ENCODE results near the gene RAPGEF6.
A peak's percentile ranks its signal among the peaks of the same experiment; 100 is the strongest.
"Not testable (repeated sequence)": the region's sequence is repeated elsewhere in the genome, so short reads cannot be mapped to it uniquely, and the experiment has no call there.

RAPGEF6 gene, protein sequence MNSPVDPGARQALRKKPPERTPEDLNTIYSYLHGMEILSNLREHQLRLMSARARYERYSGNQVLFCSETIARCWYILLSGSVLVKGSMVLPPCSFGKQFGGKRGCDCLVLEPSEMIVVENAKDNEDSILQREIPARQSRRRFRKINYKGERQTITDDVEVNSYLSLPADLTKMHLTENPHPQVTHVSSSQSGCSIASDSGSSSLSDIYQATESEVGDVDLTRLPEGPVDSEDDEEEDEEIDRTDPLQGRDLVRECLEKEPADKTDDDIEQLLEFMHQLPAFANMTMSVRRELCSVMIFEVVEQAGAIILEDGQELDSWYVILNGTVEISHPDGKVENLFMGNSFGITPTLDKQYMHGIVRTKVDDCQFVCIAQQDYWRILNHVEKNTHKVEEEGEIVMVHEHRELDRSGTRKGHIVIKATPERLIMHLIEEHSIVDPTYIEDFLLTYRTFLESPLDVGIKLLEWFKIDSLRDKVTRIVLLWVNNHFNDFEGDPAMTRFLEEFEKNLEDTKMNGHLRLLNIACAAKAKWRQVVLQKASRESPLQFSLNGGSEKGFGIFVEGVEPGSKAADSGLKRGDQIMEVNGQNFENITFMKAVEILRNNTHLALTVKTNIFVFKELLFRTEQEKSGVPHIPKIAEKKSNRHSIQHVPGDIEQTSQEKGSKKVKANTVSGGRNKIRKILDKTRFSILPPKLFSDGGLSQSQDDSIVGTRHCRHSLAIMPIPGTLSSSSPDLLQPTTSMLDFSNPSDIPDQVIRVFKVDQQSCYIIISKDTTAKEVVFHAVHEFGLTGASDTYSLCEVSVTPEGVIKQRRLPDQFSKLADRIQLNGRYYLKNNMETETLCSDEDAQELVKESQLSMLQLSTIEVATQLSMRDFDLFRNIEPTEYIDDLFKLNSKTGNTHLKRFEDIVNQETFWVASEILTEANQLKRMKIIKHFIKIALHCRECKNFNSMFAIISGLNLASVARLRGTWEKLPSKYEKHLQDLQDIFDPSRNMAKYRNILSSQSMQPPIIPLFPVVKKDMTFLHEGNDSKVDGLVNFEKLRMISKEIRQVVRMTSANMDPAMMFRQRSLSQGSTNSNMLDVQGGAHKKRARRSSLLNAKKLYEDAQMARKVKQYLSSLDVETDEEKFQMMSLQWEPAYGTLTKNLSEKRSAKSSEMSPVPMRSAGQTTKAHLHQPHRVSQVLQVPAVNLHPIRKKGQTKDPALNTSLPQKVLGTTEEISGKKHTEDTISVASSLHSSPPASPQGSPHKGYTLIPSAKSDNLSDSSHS (N-terminal part only)

DNA sequence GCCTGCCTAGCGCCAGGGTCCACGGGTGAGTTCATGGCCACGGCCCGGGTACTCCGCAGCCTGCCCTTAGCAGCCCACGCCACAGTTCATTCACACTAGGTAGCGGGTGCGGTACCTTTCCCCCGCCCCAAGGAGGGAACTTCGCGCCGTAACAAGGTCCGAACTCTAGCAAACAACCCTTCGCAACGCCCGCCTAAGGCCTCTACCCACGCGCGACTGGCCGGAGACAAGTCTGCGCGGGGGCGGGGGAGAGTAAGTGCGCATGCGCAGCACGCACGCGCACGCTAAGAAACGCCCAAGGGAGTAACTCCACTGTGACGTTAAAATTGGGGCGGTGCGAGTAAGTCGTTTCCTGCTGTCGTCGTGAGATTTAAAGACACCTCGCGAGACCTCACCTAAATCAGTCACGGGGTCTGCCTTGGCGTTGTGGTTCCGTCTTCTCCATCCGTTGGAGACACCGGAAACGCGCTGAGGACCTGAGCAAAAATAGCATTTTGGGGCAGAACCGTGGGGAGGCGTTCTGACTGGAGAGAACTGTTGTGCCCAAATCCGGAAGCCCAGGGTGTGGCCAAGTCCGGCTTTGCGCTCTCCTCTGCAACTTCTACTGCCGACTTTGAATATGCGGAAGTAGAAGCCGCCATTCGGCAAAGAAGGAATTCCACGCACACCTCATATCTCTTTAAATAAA, at the start of gene RAPGEF6:
RAPGEF6 (minus strand) TSS at position 234 of the 688 bp plus-strand sequence; CDS start at position 35, 199 bp downstream.
- peak; percentile 99 for DNase-seq

DNA sequence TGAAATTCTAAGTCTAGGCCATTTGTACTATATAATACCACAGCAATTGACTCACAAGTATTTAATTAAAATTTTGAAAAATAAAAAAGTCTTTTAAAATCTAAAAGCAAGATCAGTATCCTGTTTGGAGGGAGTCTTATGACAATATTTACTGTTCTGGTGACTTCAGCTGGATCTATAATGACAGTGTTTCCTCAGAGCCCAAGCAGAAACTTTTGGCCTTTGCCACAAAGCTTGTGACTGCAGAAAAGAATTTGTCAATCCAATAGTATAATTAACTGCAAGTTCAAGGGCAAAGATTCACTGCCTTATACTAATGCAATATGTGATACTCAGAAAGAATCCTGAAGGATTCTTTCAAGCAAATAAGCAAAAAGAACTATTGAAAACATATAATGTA, 49.6 kb upstream of the RAPGEF6 start:
- no peak for DNase-seq

DNA sequence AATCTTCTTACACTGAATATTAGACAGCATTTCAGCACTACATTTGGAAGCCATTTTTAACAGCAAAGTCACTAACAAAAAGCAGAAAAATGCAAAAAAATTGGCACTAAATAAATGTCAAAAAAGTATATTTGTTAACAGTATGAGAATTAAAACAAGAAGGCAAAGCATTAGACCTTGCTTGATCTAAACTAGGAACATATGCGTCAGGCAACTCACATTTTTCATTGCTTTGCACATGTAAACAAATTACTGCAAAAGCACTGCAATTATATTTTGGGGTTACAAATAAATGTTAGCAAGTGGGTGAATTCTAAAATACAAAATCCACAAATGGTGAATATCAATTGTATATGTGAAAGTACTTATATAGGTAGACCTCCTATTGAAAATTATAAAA, 49.0 kb upstream of the RAPGEF6 start:
- no peak for DNase-seq

- no peak for DNase-seq
Measured at GRCh38 chr5:131682826-131683225, 47.8 kb upstream of the RAPGEF6 start.

GRCh38 chr5:131682175-131682574, 47.1 kb upstream of the RAPGEF6 start:
- no peak for DNase-seq

GRCh38 chr5:131679911-131680310, 44.9 kb upstream of the RAPGEF6 start:
- peak; percentile 79 for DNase-seq

DNA sequence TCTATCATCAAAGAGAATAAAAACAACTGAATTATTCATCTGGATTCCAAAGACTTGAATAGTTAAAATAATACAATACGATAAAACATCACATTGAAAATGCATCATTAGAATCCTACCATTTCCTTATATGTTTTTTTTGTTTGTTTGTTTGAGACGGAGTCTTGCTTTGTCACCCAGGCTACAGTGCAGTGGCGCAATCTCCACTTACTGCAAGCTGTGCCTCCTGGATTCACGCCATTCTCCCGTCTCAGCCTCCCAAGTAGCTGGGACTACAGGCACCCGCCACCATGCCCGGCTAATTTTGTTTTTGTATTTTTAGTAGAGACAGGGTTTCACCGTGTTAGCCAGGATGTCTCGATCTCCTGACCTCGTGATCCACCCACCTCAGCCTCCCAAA, 43.2 kb upstream of the RAPGEF6 start:
- DNase-seq = not testable (repeated sequence)

- DNase-seq = no peak
Measured at GRCh38 chr5:131677115-131677514, 42.1 kb upstream of the RAPGEF6 start.

DNA sequence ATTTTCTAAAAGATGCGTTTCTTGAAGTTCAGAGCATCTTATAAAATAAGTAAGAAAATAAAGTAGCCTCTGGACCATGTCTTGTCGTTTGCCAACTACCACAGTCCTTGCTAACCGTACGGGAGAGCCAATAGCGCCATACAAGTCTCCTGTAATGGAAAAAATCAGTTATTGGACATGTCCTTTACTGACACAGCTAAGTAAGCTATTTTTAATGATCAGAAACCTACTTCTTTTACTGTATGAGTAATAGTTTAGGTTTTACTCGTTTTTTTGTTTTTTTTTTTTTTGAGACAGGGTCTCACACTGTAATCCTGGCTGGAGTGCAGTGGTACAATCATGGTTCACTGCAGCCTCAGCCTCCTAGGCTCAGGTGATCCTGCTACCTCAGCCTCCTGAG, 37.7 kb upstream of the RAPGEF6 start:
- no peak for DNase-seq

DNA sequence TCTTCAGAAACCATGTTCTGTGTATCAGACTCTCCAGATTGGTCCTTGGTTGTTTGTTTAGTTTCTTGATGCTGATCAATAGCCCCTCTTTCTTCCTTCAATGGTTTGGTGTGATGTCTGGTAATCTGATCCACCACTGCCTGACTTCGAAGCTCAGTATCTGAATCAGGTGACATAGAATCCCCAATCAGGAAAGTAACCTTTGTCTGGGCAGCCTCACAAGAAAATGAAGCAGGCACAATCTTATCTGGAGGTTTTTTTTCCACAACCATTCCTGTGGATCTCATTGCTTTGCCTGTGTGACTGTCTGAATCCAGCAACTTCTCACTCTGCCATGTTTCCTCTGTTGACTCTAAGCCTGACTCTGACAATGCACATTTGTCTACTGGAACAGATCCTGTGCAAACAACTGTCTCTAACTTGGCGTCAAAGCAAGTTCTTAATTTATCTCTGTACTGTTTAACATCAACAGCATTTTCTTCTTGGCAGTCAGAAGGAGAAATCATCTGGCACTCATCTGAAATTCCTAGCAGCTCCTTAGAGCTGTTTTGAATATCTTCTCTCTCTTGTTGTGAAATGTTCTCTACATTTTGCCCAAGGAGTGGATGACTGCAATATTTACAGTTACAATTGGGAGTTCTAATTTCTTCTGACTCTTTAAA, 37.1 kb upstream of the RAPGEF6 start:
- peak; percentile 54 for DNase-seq

GRCh38 chr5:131671409-131671808, 36.4 kb upstream of the RAPGEF6 start:
- peak; percentile 76 for DNase-seq

DNA sequence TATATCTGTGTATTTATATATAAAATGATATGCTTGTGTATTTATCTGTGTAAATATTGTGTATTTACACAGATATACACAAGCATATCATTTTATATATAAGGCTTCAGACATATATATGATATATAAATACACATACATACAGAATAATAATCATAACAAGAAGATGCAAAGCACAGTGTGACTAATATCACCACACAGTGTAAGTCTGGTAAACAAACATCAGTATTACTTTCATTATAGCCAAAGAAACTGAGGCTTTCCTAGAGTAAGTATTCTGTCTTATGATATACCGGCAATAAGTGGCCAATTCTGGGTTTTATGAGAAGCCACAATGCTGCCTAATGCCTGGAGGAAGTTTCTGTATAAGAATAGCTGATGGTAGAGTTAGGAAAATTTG, 29.9 kb upstream of the RAPGEF6 start:
- no peak for DNase-seq

- no peak for DNase-seq
Measured at GRCh38 chr5:131661933-131662332, 26.9 kb upstream of the RAPGEF6 start.

GRCh38 chr5:131659841-131660240, 24.8 kb upstream of the RAPGEF6 start:
- no peak for DNase-seq

- no peak for DNase-seq
Measured at GRCh38 chr5:131659290-131659689, 24.3 kb upstream of the RAPGEF6 start.

GRCh38 chr5:131654776-131655175, 19.7 kb upstream of the RAPGEF6 start:
- no peak for DNase-seq

GRCh38 chr5:131654309-131654708, 19.3 kb upstream of the RAPGEF6 start:
- DNase-seq = no peak

DNA sequence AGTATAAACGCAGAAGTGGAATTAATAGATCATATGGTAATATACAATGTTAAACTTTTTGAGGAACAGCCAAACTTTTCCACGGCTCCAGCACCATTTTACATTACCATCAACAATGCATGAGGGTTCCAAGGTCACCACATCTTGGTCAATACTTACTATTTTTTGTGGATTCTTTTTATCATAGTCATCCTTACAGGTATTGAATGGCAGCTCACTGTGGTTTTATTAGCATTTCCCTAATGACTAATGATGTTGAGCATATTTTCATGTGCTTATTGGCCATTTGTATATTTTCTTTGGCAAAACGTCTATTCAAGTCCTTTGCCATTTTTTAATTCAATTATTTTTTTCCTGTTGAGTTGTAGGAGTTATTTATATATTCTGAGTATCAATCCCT, 14.1 kb upstream of the RAPGEF6 start:
- DNase-seq = no peak

DNA sequence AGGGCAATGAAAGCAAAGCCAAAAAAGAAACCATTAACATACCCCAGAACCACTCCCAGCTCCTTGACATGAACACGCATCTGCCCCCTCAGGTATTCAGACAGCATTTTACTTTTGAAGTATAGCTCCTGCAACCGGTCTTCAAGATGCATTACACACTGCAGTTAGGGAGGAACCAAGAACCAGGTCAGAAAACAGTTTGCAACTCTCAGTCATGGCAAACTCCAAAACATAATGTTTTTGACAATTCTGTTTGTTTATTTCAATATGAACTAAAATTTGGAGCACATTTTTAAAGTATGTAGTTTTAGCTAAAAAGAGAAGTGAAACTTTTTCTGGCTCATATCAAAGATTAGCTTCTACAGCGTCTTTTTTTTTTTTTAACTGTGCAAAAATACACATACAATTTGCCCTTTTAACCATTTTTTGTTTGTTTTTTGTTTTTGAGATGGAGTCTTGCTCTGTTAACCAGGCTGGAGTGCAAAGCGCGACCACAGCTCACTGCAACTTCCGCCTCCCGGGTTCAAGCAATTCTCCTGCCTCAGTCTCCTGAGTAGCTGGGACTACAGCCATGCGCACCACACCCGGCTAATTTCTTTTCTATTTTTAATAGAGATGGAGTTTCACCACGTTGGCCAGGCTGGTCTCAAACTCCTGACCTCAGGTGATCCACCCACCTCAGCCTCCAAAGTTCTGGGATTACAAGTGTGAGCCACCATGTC, 12.2 kb upstream of the RAPGEF6 start:
- DNase-seq = no peak

- DNase-seq = no peak
Measured at GRCh38 chr5:131644822-131645221, 9.8 kb upstream of the RAPGEF6 start.

DNA sequence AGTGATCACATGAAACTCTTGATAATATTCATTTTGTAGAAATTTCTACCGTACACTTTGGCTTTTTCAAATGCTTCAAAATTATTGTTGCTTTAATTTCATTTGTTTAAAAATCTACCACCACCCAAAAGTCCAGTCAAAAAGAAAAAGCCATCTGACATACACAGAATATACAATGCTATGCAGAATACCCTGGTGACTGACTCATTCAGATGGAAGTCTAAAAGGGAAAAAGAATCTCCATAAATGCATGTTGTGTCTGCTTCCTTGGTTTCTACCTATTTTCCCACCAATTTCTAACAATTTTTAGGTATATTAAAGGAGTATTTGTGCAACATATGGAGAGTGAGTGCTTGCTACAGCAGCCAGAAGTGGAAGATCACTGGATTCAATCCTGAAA, 9.3 kb upstream of the RAPGEF6 start:
- DNase-seq = no peak
